C1 segment of cervical spinal cord (tissue), 14 donors: Measurements from ENCODE around the gene KLHDC9.
"Not testable (repeated sequence)": the region's sequence is repeated elsewhere in the genome, so short reads cannot be mapped to it uniquely, and the experiment has no call there.

Source experiments
- DNase-seq, 14 donors: peaks; one replicate each; lab custom pipeline; 2025; lab: John Stamatoyannopoulos, UW

The KLHDC9 gene

GRCh38 chr1:161094481-161094880, 3.7 kb upstream of the KLHDC9 start:
- no peak for DNase-seq

- no peak for DNase-seq
Measured at GRCh38 chr1:161095230-161095629, 2.9 kb upstream of the KLHDC9 start.

GRCh38 chr1:161096015-161096414, 2.1 kb upstream of the KLHDC9 start:
- DNase-seq: no peak

- DNase-seq: no peak
Measured at GRCh38 chr1:161096530-161096929, 1.6 kb upstream of the KLHDC9 start.

GRCh38 chr1:161099090-161099802, 1.1 kb downstream of the KLHDC9 start:
- DNase-seq: peak in 1 of 14 donors; percentile 6

- DNase-seq: no peak
Measured at GRCh38 chr1:161100556-161100955, 2.4 kb downstream of the KLHDC9 start.

GRCh38 chr1:161106431-161106830, 8.3 kb downstream of the KLHDC9 start:
- DNase-seq: no peak

- no peak for DNase-seq
Measured at GRCh38 chr1:161111117-161111516, 13.0 kb downstream of the KLHDC9 start.

GRCh38 chr1:161111527-161111926, 13.4 kb downstream of the KLHDC9 start:
- DNase-seq: no peak

GRCh38 chr1:161113915-161114314, 15.8 kb downstream of the KLHDC9 start:
- DNase-seq: no peak

GRCh38 chr1:161114556-161114955, 16.4 kb downstream of the KLHDC9 start:
- no peak for DNase-seq

GRCh38 chr1:161115132-161115711, 17.1 kb downstream of the KLHDC9 start:
- no peak for DNase-seq

- DNase-seq: not testable (repeated sequence)
Measured at GRCh38 chr1:161115961-161116360, 17.8 kb downstream of the KLHDC9 start.

- peak; percentile 30 to 87 (median 78) for DNase-seq
Measured at GRCh38 chr1:161117759-161118581, 19.8 kb downstream of the KLHDC9 start, which contains the start of the genes NIT1 and PFDN2. TSS of gene NIT1 (plus strand) at chr1:161118105. CDS start at chr1:161118177, 72 bp downstream. TSS of gene PFDN2 (minus strand) at chr1:161118037. CDS start at chr1:161118026, 11 bp downstream.

GRCh38 chr1:161119092-161119903, 21.1 kb downstream of the KLHDC9 start:
- peak in 1 of 14 donors; percentile 30 for DNase-seq

- DNase-seq: no peak
Measured at GRCh38 chr1:161121042-161121650, 23.0 kb downstream of the KLHDC9 start.

- DNase-seq: peak in 2 of 14 donors; percentile 8 to 18
Measured at GRCh38 chr1:161121834-161122233, 23.7 kb downstream of the KLHDC9 start.

GRCh38 chr1:161122967-161123366, 24.8 kb downstream of the KLHDC9 start:
- no peak for DNase-seq

GRCh38 chr1:161127649-161128048, 29.5 kb downstream of the KLHDC9 start:
- no peak for DNase-seq

GRCh38 chr1:161128591-161129420, 30.6 kb downstream of the KLHDC9 start:
- no peak for DNase-seq
